HG03571 (cell line): ENCODE results near the gene NIPAL1.

Source experiments
- ATAC-seq: cut with Tn5 transposase; IDR thresholded peaks from one replicate; pipeline ENCODE4 v1.9.1; 2021; ENCODE audit not compliant: unreplicated experiment

Gene NIPAL1

GRCh38 chr4:48058617-48059530 lies 42.3 kb downstream of the NIPAL1 start:
- no peak for ATAC-seq

GRCh38 chr4:48064349-48064748 lies 47.8 kb downstream of the NIPAL1 start:
- no peak for ATAC-seq

- ATAC-seq = peak; percentile 59
These were observed 49.0 kb downstream of the NIPAL1 start for GRCh38 chr4:48065587-48066052.

GRCh38 chr4:48067536-48067935 lies 51.0 kb downstream of the NIPAL1 start:
- no peak for ATAC-seq

GRCh38 chr4:48068182-48068581 lies 51.6 kb downstream of the NIPAL1 start:
- no peak for ATAC-seq

- ATAC-seq = no peak
These were observed 52.5 kb downstream of the NIPAL1 start for GRCh38 chr4:48069026-48069425.

GRCh38 chr4:48071191-48071590 lies 54.6 kb downstream of the NIPAL1 start:
- no peak for ATAC-seq

GRCh38 chr4:48073567-48074103 lies 57.1 kb downstream of the NIPAL1 start:
- no peak for ATAC-seq

- no peak for ATAC-seq
These were observed 58.1 kb downstream of the NIPAL1 start for GRCh38 chr4:48074657-48075056.

GRCh38 chr4:48078425-48078824 lies 61.9 kb downstream of the NIPAL1 start:
- no peak for ATAC-seq

- no peak for ATAC-seq
These were observed 62.5 kb downstream of the NIPAL1 start for GRCh38 chr4:48078862-48079655.

- ATAC-seq = no peak
These were observed 63.4 kb downstream of the NIPAL1 start for GRCh38 chr4:48079972-48080391.

GRCh38 chr4:48081196-48081595 lies 64.6 kb downstream of the NIPAL1 start:
- ATAC-seq = no peak

- no peak for ATAC-seq
These were observed 66.4 kb downstream of the NIPAL1 start for GRCh38 chr4:48082956-48083355.

GRCh38 chr4:48085821-48086589 lies 69.4 kb downstream of the NIPAL1 start:
- ATAC-seq = no peak
